NB4 (cell line): ENCODE measurements around the gene FNIP2.

Source experiments
- DNase-seq: peaks from one replicate; pipeline ENCODE4 v3.0.0; 2010; ENCODE audit warnings: low read depth
- H3K4me3 ChIP-seq: one replicate; pipeline ENCODE4 v1.5.1; 2011; ENCODE audit warnings: mild to moderate bottlenecking, low read depth, low read length, moderate library complexity
- MYC ChIP-seq: IDR thresholded peaks from 2 replicates; pipeline ENCODE4 v1.6.1; 2011; ENCODE audit warnings: low read depth, low read length
- POLR2A ChIP-seq: IDR thresholded peaks from 2 replicates; pipeline ENCODE4 v1.6.1; 2011; ENCODE audit warnings: mild to moderate bottlenecking; ENCODE audit not compliant: insufficient read length; ENCODE audit errors: extremely low read depth
- TF ChIP-seq, protein P1 (sequence below): IDR thresholded peaks from 2 replicates; pipeline ENCODE4 v1.6.1; 2011; ENCODE audit warnings: low read depth, low read length
- TF ChIP-seq, protein P2 (sequence below): IDR thresholded peaks from one replicate; pipeline ENCODE4 v1.5.1; 2012; ENCODE audit warnings: low read depth, low read length

Gene FNIP2

DNA sequence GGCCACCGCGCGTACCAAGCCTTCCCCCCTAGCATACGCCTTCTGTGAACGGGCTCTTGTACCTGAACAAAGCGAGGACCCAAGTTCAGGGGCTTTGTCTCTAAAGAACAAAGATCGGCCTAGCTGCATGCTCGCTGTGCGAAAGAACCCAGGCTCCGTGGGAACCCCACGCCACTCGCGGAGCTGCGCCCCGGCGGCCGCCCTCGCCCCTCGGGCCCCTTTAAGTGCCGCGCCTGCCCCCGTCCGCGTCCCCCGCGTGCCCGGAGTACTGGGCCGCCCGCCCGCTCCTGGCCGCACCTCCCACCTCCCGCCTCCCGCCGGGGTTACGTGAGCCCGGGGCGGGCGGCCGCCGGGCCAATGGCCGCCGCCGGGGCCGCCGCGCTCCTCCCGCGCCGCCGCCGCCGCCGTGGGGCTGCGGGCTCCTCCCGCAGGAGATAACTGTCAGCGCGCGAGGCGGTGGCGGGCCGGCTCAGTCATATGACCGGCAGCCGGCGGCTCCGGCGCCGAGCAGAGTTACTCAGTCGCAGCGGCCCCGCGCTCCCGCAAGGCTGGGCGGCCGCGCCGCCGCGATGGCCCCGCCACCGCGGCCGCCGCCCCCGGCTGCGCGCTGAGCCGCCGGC is at the start of gene FNIP2:
Gene FNIP2, plus strand, starts transcription at position 472 of the 620 bp plus-strand sequence. CDS start 187 bp downstream, outside the sequence.
- DNase-seq: peak; percentile 63
- no peak for TF ChIP-seq MYC
- TF ChIP-seq POLR2A: no peak
- TF ChIP-seq, protein P1, sequence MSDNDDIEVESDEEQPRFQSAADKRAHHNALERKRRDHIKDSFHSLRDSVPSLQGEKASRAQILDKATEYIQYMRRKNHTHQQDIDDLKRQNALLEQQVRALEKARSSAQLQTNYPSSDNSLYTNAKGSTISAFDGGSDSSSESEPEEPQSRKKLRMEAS: no peak
- TF ChIP-seq, protein P2, sequence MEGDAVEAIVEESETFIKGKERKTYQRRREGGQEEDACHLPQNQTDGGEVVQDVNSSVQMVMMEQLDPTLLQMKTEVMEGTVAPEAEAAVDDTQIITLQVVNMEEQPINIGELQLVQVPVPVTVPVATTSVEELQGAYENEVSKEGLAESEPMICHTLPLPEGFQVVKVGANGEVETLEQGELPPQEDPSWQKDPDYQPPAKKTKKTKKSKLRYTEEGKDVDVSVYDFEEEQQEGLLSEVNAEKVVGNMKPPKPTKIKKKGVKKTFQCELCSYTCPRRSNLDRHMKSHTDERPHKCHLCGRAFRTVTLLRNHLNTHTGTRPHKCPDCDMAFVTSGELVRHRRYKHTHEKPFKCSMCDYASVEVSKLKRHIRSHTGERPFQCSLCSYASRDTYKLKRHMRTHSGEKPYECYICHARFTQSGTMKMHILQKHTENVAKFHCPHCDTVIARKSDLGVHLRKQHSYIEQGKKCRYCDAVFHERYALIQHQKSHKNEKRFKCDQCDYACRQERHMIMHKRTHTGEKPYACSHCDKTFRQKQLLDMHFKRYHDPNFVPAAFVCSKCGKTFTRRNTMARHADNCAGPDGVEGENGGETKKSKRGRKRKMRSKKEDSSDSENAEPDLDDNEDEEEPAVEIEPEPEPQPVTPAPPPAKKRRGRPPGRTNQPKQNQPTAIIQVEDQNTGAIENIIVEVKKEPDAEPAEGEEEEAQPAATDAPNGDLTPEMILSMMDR: no peak
- H3K4me3 ChIP-seq: peak within 1 kb of the TSS; percentile 60

DNA sequence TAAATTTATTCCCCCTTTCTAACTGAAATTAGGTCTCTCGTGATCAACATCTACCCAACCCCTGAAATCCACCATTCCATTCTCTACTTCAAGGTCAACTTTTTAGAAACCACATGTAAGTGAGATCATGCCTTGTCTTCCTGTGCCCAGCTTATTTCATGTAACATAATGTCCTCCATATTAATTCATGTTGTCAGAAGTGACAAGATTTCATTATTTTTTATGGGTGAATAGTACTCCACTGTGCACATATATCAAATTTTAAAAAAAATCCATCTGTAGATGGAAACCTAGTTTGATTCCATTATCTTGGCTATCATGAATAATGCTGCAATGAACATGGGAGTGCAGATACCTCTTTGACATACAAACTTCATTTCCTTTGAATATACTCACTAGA is 47.1 kb upstream of the FNIP2 start:
- peak overlapping the region; percentile 97 for H3K4me3 ChIP-seq
- no peak for DNase-seq
- TF ChIP-seq, protein P1: no peak
- TF ChIP-seq, protein P2: no peak
- TF ChIP-seq MYC (no peak), POLR2A (no peak)

DNA sequence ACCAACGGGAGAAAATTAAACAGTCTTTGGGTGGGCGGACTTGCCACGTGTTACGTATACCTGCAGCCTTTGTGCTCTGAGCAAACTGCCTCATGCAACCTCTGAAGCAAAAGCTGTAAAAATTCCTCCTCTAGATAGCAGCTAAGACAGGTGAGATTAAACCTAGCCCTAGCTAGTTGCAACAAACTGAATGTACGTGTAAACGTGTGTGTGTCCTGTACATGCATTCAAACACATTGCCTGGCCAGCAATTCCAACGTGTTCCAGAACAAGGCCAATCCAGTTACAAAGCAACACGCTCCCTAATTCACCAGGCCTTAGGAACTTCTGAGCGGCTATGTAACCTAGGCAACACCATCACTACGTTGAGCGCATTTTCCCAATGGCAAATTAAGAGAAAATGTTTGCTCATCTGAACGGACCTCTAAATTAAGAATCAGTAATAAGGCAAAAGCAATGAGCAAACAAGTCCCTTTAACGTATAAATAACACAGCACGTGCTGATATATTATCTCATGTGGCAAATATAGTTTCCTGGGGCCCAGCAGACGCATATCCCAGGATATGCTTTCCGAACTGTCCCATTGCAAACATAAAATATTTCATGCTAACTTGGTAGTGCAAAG is 46.4 kb upstream of the FNIP2 start:
- H3K4me3 ChIP-seq: peak overlapping the region; percentile 97
- TF ChIP-seq, protein P2: no peak
- TF ChIP-seq, protein P1: no peak
- no peak for TF ChIP-seq POLR2A
- TF ChIP-seq MYC: no peak
- DNase-seq: peak; percentile 24

DNA sequence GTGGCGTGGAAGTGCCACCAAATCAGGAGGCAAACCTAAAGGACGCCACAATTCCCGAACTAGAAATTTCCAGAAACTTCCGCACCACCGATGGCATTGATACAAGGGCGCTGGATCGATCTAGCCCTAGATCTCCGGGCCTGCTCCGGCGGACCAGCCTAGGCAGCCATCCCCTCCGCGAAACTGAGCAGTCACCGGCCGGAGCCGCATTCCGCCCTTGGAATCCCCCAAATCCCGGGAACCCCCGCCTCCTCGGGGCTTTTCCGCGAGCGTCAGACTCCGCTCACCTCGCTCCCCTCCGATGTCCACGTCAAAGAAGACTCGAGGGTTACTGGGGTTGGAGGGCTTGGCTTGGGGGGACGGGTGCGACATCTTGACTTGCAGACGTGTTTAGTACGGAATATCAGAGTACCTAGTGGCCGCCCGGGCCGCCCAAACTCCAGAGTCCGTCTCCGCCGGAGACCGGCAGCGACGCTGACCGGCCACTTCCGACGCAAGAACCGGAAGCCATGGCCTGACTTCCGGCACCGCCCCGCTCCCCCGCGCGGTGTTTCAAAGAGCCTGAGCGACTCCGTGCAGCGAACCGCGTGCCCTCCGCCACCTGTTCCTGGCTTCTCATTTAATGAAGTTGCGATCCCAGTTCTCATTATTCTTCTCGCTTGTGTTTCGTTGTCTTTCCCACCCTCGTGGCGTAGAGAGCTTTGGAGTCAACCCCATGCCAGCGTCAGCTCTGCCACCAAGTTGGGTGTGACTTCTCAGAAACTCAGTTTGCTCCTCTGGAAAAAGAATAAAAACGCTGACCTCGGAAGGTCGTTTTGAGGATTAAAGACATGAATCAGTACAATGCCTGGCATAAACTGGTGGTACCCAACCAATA is 45.7 kb upstream of the FNIP2 start, which contains the start of gene PPID:
Gene PPID, minus strand, starts transcription at position 480 of the 877 bp plus-strand sequence. Its CDS starts 108 bp downstream, at position 372.
- H3K4me3 ChIP-seq: peak within 1 kb of the TSS; percentile 97
- DNase-seq: peak; percentile 89
- TF ChIP-seq POLR2A: peak; percentile 55
- TF ChIP-seq, protein P2: no peak
- peak; percentile 74 for TF ChIP-seq MYC
- TF ChIP-seq, protein P1: peak; percentile 79

DNA sequence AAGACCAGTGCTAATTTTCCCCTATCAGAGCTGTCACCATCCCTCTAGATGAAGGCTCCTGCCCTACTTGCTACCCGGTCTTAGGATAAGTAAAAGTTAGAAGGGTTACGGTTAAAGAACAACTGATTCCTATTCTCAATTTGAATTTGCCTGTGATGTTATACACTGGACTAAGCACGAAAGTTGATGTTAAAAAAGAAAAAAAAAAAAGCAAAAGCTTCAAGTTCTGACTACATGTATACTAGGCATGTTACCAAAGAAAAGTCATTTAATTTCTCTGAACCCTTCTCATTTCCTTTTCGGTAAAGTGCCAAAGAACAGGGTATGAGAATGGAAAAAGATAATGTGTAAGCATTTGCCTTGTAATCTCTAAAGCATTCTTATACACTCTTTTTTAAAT is 44.2 kb upstream of the FNIP2 start:
- TF ChIP-seq, protein P2: no peak
- TF ChIP-seq POLR2A (no peak), MYC (no peak)
- TF ChIP-seq, protein P1: no peak
- H3K4me3 ChIP-seq: no peak overlapping the region
- DNase-seq: no peak
